ENCODE measurements around the gene PYDC1. TPM values are rescaled to one million over a fixed set of nuclear protein-coding genes. Genes with fewer than 3 reads are reported as not detected.
"Not testable (repeated sequence)": the region's sequence is repeated elsewhere in the genome, so short reads cannot be mapped to it uniquely, and the experiment has no call there.

PYDC1 gene
- total RNA-seq, 1 donor from 2014 or later, result not detected

GRCh38 chr16:31248344-31248743 lies 31.4 kb upstream of the PYDC1 start:
- Mint-ChIP-seq H3K4me3 (ENCODE audit: unreplicated experiment) (no peak overlapping the region), H3K4me1 (ENCODE audit: low read depth, unreplicated experiment) (no peaks in the 10 kb centered on the region), H3K27ac (ENCODE audit: unreplicated experiment) (no peak overlapping the region), H3K9me3 (ENCODE audit: unreplicated experiment) (peaks cover 6% of the 10 kb centered on the region), H3K36me3 (ENCODE audit: unreplicated experiment) (no peaks in the 10 kb centered on the region), H3K27me3 (ENCODE audit: unreplicated experiment) (no peaks in the 10 kb centered on the region)
- no peak for DNase-seq
- no peak for TF ChIP-seq CTCF (IDR thresholded peaks at IDR 0.05; ENCODE audit: partially characterized antibody, unreplicated experiment)

DNA sequence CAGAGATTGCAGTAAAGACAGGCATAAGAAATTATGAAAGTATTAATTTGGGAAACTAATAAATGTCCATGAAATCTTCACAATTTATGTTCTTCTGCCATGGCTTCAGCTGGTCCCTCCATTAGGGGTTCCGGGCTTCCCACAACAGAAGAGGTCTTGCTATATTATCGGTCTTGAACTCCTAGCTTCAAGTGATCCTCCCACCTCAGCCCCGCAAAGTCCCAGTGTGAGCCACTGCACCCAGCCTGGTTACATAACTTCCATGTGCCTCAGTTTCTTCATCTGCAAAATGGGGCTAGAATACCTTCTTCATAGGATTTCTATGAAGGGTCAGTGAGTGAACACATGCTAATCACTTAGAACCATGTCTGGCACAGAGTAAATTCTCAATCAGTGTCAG lies 29.4 kb upstream of the PYDC1 start:
- Mint-ChIP-seq H3K27ac (ENCODE audit: unreplicated experiment) (no peak overlapping the region), H3K9me3 (ENCODE audit: unreplicated experiment) (peaks cover 4% of the 10 kb centered on the region), H3K27me3 (ENCODE audit: unreplicated experiment) (no peaks in the 10 kb centered on the region), H3K4me1 (ENCODE audit: low read depth, unreplicated experiment) (no peaks in the 10 kb centered on the region), H3K4me3 (ENCODE audit: unreplicated experiment) (no peak overlapping the region), H3K36me3 (ENCODE audit: unreplicated experiment) (no peaks in the 10 kb centered on the region)
- no peak for TF ChIP-seq CTCF (IDR thresholded peaks at IDR 0.05; ENCODE audit: partially characterized antibody, unreplicated experiment)
- no peak for DNase-seq

DNA sequence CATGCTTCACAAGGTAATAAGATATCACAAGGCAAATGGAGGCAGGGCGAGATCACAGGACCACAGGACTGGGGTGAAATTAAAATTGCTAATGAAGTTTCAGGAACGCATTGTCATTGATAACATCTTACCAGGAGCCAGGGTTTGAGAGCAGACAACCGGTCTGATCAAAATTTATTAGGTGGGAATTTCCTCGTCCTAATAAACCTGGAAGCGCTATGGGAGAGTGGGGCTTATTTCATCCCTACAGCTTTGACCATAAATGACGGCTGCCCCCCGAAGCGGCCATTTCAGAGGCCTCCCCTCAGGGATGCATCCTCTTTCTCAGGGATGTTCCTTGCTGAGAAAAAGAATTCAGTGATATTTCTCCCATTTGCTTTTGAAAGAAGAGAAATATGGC lies 28.7 kb upstream of the PYDC1 start:
- H3K4me3 Mint-ChIP-seq (ENCODE audit: unreplicated experiment); H3K27ac Mint-ChIP-seq (ENCODE audit: unreplicated experiment); H3K4me1 Mint-ChIP-seq (ENCODE audit: low read depth, unreplicated experiment); DNase-seq; H3K27me3 Mint-ChIP-seq (ENCODE audit: unreplicated experiment); H3K36me3 Mint-ChIP-seq (ENCODE audit: unreplicated experiment); H3K9me3 Mint-ChIP-seq (ENCODE audit: unreplicated experiment): not testable (repeated sequence)

DNA sequence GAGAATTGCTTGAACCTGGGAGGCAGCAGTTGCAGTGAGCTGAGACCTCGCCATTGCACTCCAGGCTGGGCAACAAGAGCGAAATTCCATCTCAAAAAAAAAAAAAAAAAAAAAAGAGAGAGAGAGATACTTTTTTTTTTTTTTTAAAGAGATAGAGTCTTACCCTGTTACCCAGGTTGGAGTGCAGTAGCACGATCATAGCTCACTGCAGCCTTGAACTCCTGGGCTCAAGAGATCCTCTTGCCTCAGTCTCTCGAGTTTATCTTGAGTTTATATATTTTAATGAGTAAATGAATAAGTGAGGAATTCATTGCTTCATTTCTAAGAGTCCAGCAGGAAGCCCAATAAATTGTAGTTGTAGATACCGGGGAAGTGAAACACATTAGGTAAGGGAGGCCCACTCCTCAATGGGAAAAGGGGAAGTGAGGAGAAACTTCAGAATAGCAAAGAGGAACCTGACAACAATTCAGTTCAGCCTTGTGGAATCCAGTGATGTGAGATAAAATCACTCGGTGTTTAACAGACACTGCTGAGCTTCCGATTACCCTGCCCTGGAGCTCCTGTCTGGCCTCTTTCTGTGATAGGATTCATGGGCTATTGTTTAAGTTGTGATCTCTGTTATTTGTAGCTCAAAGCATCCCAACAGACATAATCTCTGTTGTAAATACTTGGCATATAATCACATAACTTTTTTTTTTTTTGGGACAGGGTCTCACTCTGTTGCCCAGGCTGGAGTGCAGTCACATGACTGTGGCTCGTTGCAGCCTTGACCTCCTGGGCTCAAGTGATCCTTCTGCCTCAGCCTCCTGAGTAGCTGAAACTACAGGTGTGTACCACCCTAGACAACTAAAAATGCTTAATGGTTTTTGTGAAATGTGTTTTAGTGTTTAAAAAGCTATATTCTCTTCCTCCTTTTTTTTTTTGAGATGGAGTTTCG lies 27.1 kb upstream of the PYDC1 start:
- no peak for DNase-seq
- Mint-ChIP-seq H3K4me3 (ENCODE audit: unreplicated experiment) (no peak overlapping the region), H3K27ac (ENCODE audit: unreplicated experiment) (no peak overlapping the region), H3K27me3 (ENCODE audit: unreplicated experiment) (no peaks in the 10 kb centered on the region), H3K4me1 (ENCODE audit: low read depth, unreplicated experiment) (no peaks in the 10 kb centered on the region), H3K9me3 (ENCODE audit: unreplicated experiment) (peaks cover under 1% of the 10 kb centered on the region), H3K36me3 (ENCODE audit: unreplicated experiment) (no peaks in the 10 kb centered on the region)
- TF ChIP-seq CTCF (IDR thresholded peaks at IDR 0.05; ENCODE audit: partially characterized antibody, unreplicated experiment), result no peak

DNA sequence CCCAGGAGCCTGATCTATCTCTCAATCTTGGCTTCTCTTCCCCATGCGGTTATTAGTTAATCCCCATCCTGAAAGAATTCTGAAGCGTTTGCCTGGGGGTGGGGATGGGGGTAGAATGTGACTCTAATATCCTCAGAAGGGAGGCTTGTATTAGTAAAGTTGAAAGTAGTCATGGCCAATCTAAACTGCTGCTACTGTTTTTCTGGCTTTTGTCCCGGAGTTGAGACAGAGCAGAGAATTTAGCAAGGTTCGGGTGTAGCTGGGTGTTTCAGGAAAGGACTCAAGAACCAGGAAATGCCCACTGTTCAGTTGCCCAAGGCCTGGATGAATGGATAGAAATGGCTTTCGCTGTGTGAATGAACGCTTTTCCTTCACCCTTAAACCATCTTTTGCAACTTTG lies 25.3 kb upstream of the PYDC1 start:
- Mint-ChIP-seq H3K27me3 (ENCODE audit: unreplicated experiment) (no peaks in the 10 kb centered on the region), H3K9me3 (ENCODE audit: unreplicated experiment) (no peaks in the 10 kb centered on the region), H3K4me3 (ENCODE audit: unreplicated experiment) (no peak overlapping the region), H3K27ac (ENCODE audit: unreplicated experiment) (no peak overlapping the region), H3K36me3 (ENCODE audit: unreplicated experiment) (no peaks in the 10 kb centered on the region), H3K4me1 (ENCODE audit: low read depth, unreplicated experiment) (no peaks in the 10 kb centered on the region)
- no peak for DNase-seq
- TF ChIP-seq CTCF (IDR thresholded peaks at IDR 0.05; ENCODE audit: partially characterized antibody, unreplicated experiment), result no peak

Data from glutamatergic neuron (in vitro differentiated cells).